ENCODE measurements around the gene TERF2IP.

TERF2IP gene

GRCh38 chr16:75614066-75614897 lies 33.3 kb upstream of the TERF2IP start:
- TF ChIP-seq TAF1 (IDR thresholded peaks at IDR 0.05; ENCODE audit: low read depth): no peak
- no peak for TF ChIP-seq ZBTB7A (IDR thresholded peaks at IDR 0.05; ENCODE audit: low read depth)
- no peak for TF ChIP-seq USF1 (IDR thresholded peaks at IDR 0.05)
- TF ChIP-seq CEBPB (IDR thresholded peaks at IDR 0.05): no peak
- no peak for TF ChIP-seq EGR1 (IDR thresholded peaks at IDR 0.05)
- TF ChIP-seq NFIC (IDR thresholded peaks at IDR 0.05): no peak
- no peak for TF ChIP-seq CREB1 (IDR thresholded peaks at IDR 0.05; ENCODE audit: low read depth)
- no peak for TF ChIP-seq REST (IDR thresholded peaks at IDR 0.05; ENCODE audit: low read depth)
- TF ChIP-seq TCF12 (IDR thresholded peaks at IDR 0.05; ENCODE audit: low read depth): no peak
- no peak for TF ChIP-seq TEAD4 (IDR thresholded peaks at IDR 0.05)
- no peak for TF ChIP-seq FOXM1 (IDR thresholded peaks at IDR 0.05; ENCODE audit: borderline replicate concordance, low read depth)
- TF ChIP-seq RAD21 (IDR thresholded peaks at IDR 0.05; ENCODE audit: low read depth): no peak
- no peak for TF ChIP-seq EP300 (IDR thresholded peaks at IDR 0.05; ENCODE audit: borderline replicate concordance)
- TF ChIP-seq MAX (IDR thresholded peaks at IDR 0.05): no peak
- TF ChIP-seq YY1 (IDR thresholded peaks at IDR 0.05; ENCODE audit: low read depth): no peak

GRCh38 chr16:75615619-75616018 lies 32.0 kb upstream of the TERF2IP start:
- TF ChIP-seq YY1 (IDR thresholded peaks at IDR 0.05; ENCODE audit: low read depth) (no peak), EGR1 (IDR thresholded peaks at IDR 0.05) (no peak), TEAD4 (IDR thresholded peaks at IDR 0.05) (no peak), USF1 (IDR thresholded peaks at IDR 0.05) (no peak)

GRCh38 chr16:75616521-75617010 lies 31.0 kb upstream of the TERF2IP start:
- TF ChIP-seq CREB1 (IDR thresholded peaks at IDR 0.05; ENCODE audit: low read depth) (no peak), REST (IDR thresholded peaks at IDR 0.05; ENCODE audit: low read depth) (no peak)

- no peak for TF ChIP-seq TAF1 (IDR thresholded peaks at IDR 0.05; ENCODE audit: low read depth)
- no peak for TF ChIP-seq USF1 (IDR thresholded peaks at IDR 0.05)
- no peak for TF ChIP-seq EGR1 (IDR thresholded peaks at IDR 0.05)
- TF ChIP-seq EP300 (IDR thresholded peaks at IDR 0.05; ENCODE audit: borderline replicate concordance): no peak
- TF ChIP-seq FOXM1 (IDR thresholded peaks at IDR 0.05; ENCODE audit: borderline replicate concordance, low read depth): no peak
Observed at GRCh38 chr16:75617121-75617520, 30.5 kb upstream of the TERF2IP start.

- TF ChIP-seq CEBPB (IDR thresholded peaks at IDR 0.05) (no peak), TEAD4 (IDR thresholded peaks at IDR 0.05) (no peak), CREB1 (IDR thresholded peaks at IDR 0.05; ENCODE audit: low read depth) (no peak), FOXM1 (IDR thresholded peaks at IDR 0.05; ENCODE audit: borderline replicate concordance, low read depth) (no peak), TAF1 (IDR thresholded peaks at IDR 0.05; ENCODE audit: low read depth) (no peak), EGR1 (IDR thresholded peaks at IDR 0.05) (no peak), NFIC (IDR thresholded peaks at IDR 0.05) (no peak), ZBTB7A (IDR thresholded peaks at IDR 0.05; ENCODE audit: low read depth) (no peak)
Observed at GRCh38 chr16:75618780-75619179, 28.8 kb upstream of the TERF2IP start.

Data from Ishikawa (cell line).